Spleen (tissue), 7 donors: Measurements from ENCODE around the gene PACS2.

Experiments used
- CTCF ChIP-seq, 11 experiments: fragments of 200-600 bp in 7 of 11; fragments of 450-650 bp in 4 of 11; sonication (generic) in 4 of 11; IDR thresholded peaks in 8 of 11; conservative IDR thresholded peaks in 3 of 11; 1 replicate in 7 of 11; 2 replicates in 4 of 11; pipeline versions ENCODE4 v1.4.0 to v1.8.0; 2016 to 2021; ENCODE audit warnings: antibody characterized with exemption in 11 of 11, inconsistent platforms in 4 of 11, mild to moderate bottlenecking in 1 of 11
- POLR2AphosphoS5 ChIP-seq, 3 donors: sonication (generic); formaldehyde crosslinking; IDR thresholded peaks; one replicate each; pipeline ENCODE4 v1.5.1; 2017; ENCODE audit warnings: antibody characterized with exemption in 3 of 3
- donor health status: DM: no; HTN: no; CAD: no; lungs with moderate emphysema.
- donor health status: DM: no; HTN: no; CAD: no.
- donor health status: DM: no; HTN: no; CAD: no.

- TF ChIP-seq CTCF (IDR thresholded peaks at IDR 0.05 in 8 of 11, conservative IDR thresholded peaks at IDR 0.05 in 3 of 11) (no peak), POLR2AphosphoS5 (IDR thresholded peaks at IDR 0.05) (no peak)
Measured at GRCh38 chr14:105377555-105378182, 63.1 kb downstream of the PACS2 start.
